GM06990 (cell line): ENCODE data around the gene S1PR5.

Experiments
- DNase-seq: peaks from one replicate; pipeline ENCODE4 v3.0.0-alpha.2; 2011; ENCODE audit not compliant: insufficient read length; ENCODE audit errors: extremely low read depth
- H3K27me3 ChIP-seq: replicated peaks from 2 replicates; pipeline ENCODE4 v1.6.0; 2011; ENCODE audit warnings: low read length; ENCODE audit not compliant: control insufficient read depth, insufficient read depth
- H3K36me3 ChIP-seq: 2 replicates; pipeline ENCODE4 v1.5.1; 2011; ENCODE audit warnings: low read length; ENCODE audit not compliant: control insufficient read depth, insufficient read depth
- H3K4me3 ChIP-seq: replicated peaks from 2 replicates; pipeline ENCODE4 v1.5.1; 2011; ENCODE audit warnings: low read depth, mild to moderate bottlenecking, control low read depth, low read length
- TF ChIP-seq, protein P1 (sequence below): IDR thresholded peaks from 2 replicates; pipeline ENCODE4 v1.5.1; 2011; ENCODE audit warnings: low read length, control low read depth, mild to moderate bottlenecking, inconsistent platforms; ENCODE audit not compliant: insufficient read depth, poor library complexity, severe bottlenecking

Gene S1PR5, protein sequence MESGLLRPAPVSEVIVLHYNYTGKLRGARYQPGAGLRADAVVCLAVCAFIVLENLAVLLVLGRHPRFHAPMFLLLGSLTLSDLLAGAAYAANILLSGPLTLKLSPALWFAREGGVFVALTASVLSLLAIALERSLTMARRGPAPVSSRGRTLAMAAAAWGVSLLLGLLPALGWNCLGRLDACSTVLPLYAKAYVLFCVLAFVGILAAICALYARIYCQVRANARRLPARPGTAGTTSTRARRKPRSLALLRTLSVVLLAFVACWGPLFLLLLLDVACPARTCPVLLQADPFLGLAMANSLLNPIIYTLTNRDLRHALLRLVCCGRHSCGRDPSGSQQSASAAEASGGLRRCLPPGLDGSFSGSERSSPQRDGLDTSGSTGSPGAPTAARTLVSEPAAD

DNA sequence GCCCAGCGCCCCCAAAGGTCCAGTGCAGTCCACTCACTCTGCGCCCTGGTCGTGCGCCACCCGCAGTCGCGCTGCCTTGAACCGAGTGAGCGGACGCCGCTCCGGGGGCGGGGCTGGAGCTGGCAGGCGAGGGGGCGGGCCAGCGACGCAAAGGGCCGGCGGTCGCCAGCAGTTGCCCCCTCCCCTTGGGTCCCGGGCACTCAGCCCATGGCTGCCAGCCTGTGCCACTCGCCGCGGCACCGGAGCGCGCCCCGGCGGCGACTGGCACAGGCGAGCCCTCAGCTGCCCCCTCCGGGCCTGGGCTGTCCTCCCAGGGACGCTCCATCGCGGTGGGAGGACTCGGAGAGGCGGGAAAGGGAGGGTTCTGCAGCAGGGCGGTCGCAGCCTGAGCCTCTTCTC, at the start of gene S1PR5:
TSS of gene S1PR5 (minus strand) at position 87 of the 399 bp plus-strand sequence. CDS start 2,436 bp downstream, outside the sequence.
- TF ChIP-seq, protein P1, sequence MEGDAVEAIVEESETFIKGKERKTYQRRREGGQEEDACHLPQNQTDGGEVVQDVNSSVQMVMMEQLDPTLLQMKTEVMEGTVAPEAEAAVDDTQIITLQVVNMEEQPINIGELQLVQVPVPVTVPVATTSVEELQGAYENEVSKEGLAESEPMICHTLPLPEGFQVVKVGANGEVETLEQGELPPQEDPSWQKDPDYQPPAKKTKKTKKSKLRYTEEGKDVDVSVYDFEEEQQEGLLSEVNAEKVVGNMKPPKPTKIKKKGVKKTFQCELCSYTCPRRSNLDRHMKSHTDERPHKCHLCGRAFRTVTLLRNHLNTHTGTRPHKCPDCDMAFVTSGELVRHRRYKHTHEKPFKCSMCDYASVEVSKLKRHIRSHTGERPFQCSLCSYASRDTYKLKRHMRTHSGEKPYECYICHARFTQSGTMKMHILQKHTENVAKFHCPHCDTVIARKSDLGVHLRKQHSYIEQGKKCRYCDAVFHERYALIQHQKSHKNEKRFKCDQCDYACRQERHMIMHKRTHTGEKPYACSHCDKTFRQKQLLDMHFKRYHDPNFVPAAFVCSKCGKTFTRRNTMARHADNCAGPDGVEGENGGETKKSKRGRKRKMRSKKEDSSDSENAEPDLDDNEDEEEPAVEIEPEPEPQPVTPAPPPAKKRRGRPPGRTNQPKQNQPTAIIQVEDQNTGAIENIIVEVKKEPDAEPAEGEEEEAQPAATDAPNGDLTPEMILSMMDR: no peak
- no peak for DNase-seq
- peaks cover 7% of the 10 kb centered on the region for H3K27me3 ChIP-seq

DNA sequence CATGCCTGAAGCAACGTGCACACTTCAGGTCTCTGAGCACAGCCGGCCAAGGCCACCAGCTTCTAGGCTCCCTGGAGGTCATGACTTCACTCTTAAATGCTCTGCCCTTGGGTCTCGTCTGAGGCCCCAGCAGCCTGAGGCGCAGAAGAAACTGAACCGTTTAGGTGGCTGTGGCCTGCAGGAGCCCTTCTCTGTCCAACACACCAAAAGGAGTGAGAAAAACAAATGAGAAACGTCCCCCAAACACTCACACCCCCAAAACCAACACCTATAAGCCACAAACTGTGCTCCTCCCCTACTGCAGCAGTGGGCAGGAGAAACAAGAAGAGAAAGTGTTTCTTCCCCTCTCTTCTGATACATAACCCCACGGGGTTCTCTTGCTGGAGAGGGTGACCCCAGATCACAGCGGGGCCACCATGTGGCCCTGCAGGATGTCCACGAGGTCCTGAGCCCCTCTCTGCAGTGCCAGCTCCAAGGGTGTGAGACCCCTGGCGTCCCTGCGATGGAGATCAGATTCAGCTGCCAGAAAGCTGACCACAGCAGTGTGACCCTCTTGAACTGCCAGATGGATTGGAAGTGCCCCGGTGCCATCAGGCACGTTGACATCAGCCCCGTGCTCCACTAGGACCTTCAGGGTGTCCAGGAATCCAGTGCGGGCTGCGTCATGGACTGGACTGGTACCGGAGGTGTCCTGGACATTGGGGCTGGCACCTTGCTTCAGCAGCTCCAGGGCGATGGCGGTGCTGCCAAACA, 49.6 kb upstream of the S1PR5 start:
- peaks cover 3% of the 10 kb centered on the region for H3K36me3 ChIP-seq
- H3K4me3 ChIP-seq: peak overlapping the region; percentile 95
- no peaks in the 10 kb centered on the region for H3K27me3 ChIP-seq
- TF ChIP-seq, protein P1: no peak
- DNase-seq: peak; percentile 74

More for the DNA sequence above, at the start of gene S1PR5:
- Histone ChIP-seq H3K36me3 (no peaks in the 10 kb centered on the region), H3K4me3 (no peak within 1 kb of the TSS)

DNA sequence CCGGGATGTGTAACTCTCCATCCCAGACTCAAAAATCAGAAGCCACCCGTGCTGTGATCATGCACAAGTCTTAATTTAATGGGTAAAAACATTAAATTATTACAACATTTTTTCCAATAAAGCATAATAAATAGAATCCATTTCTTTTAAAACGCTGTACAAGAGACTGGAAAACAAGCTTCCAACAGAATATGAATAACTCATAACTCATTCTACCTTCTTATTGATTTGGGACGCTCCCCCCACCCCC, 49.1 kb upstream of the S1PR5 start:
- DNase-seq: no peak
- Histone ChIP-seq H3K36me3 (peaks cover 3% of the 10 kb centered on the region), H3K4me3 (peak overlapping the region; percentile 95), H3K27me3 (no peaks in the 10 kb centered on the region)
- TF ChIP-seq, protein P1: no peak

DNA sequence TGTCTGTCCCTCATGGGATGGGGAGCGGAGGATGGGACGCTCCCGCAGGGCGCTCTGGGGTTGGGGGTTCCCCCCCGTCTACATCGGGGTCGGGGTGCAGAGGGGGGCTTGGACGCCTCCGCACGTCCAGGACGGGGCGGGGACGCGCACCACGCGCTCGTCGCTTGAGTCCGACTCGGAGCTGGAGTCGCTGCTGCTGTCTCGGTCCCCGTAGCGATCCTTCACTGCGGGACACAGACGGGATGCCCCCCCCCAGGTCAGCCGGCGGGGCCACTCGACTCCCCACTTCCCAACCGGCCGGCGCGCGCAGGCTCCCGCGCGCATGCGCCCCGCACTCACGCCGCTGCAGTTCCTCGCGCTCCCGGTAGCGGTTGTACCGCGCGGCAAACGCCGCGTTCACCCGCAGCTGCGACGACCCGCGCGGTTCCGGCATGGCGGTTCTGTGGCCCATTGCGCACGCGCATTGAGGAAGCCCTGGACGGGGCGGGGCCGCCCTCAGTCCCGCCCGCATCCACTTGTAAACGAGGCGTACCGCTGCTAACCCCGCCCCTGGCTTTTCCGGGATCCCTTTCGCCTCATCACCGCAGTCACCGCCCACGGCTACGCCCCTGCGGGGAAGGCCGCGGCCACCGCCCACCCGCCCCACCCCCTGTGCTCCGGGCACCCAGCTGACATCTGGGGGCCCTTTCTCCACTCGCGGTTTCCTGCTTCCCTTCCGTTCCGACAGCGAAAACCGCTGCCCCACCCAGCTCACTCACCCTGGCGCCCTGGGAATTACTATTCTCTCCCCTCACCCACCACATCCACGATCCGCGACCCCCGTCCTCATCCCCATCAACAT, 48.5 kb upstream of the S1PR5 start, which contains the start of gene KRI1:
TSS of gene KRI1 (minus strand) at position 444 of the 841 bp plus-strand sequence. CDS start at position 433, 11 bp downstream.
- H3K27me3 ChIP-seq: no peaks in the 10 kb centered on the region
- H3K4me3 ChIP-seq: peak within 1 kb of the TSS; percentile 95
- peaks cover 5% of the 10 kb centered on the region for H3K36me3 ChIP-seq
- TF ChIP-seq, protein P1: no peak
- peak; percentile 99 for DNase-seq

DNA sequence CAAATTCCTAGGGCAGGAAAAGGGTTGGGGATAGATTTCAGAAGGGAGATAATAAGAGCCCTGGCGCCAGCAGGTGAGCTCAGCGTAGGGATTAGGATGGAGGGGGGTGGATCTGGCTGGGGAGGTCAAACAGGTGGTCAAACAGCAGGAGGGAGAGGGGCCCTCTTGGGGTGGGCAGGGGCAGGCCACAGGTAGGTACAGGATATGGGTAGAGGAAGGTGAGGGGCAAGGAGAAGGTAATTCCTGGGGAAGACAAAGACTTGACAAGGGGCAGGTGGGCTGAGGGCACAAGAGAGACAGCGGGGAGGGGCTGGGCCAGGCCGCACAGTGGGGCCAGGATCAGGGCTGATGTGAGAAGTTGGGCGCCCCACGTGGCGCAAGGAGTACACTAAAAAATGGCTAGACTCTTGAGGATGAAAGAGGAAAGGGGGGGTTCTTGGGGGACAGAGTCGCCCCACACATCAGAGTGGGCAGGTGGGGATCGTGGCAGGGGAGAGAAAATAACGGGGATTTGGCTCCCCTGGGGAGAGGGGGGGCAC, 47.9 kb upstream of the S1PR5 start:
- peak; percentile 69 for DNase-seq
- Histone ChIP-seq H3K4me3 (peak overlapping the region; percentile 95), H3K36me3 (peaks cover 6% of the 10 kb centered on the region), H3K27me3 (no peaks in the 10 kb centered on the region)
- TF ChIP-seq, protein P1: peak; percentile 55
